GM18508 (cell line): ENCODE measurements around the gene NKX2-2.

Source experiments
- ATAC-seq: cut with Tn5 transposase; IDR thresholded peaks from one replicate; pipeline ENCODE4 v1.9.1; 2021; ENCODE audit warnings: moderate number of reproducible peaks; ENCODE audit not compliant: insufficient read depth, unreplicated experiment

NKX2-2 gene

DNA sequence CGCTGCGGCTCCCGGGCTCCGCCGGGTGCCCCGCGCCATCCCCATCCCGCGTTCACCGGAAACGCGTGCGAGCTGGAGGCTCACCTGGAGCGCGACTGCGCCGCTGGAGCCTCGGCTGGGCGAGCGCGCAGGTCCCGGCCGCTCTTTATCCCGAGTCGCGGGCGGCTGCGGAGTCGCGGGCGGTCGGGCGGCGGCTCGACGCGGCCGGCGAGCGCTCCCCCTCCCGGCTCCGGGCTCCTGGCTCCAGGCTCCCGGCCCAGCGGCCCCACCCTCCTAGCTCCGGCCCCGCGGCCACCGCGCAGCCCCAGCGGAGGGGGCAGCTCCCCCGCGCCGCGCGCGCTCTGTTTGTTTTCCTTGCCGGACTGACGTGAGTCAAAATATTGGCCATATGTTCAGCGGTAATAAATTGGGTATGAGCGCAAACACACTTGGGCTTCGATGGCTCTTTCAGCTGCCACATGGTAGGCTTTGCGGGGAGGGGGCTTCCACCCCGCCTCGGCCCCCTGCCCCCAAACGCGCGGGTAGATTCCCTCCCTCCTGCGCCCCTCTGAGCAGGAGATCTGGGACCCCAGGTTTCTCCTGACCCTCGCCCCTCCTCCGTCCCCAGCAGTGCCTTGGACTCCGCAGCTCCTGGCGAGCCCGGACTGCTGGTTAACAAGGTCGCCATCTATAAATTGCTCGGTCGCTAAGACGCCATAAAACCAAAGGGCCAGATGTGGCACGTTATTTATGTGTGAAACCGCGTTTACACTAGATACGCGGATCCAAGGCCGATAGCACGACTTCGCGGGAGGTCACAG, 8.8 kb upstream of the NKX2-2 start:
- ATAC-seq, result no peak

DNA sequence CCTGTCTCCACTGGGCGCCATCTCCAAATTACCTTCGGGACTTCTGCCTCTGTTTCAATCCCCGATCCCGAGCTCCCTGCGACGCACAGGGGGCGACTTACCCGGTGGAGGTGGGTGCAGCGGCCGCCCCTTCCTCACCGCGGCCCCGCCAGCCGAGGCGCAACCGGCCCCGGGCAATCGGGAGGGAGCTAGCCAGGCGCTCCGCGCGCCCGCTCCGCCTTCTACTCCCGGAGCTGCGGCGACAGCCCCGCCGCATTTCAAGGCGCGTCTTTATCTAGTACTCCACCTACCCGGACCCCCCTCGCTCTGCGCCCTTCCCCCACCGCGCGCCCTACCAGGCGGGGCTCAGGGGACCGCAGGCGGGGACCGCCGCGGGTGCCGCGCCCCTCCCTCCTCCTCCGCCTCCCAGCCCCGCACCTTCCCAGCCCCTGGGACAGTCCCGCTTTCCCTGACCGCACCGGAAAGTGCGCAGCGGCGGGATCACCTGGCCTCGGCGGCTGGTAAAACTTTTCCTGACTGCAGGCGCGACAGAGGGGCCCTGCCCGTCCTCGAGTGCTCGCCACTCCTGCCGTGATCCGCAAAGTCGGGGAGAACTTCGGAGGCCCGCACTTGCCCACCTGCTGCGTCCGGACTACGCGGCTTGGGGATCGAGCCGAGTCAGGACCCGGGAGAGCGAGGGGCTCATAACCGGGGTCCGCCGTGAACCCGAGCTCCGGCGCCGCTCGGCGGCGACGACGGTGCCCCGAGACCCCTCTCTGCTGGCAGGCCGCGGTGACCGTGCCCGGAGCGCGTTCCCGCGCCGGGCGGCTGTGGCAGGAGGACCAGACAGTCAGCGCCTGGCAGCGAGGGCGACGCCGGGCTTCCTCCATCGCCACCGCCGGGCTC, 8.0 kb upstream of the NKX2-2 start:
- no peak for ATAC-seq

DNA sequence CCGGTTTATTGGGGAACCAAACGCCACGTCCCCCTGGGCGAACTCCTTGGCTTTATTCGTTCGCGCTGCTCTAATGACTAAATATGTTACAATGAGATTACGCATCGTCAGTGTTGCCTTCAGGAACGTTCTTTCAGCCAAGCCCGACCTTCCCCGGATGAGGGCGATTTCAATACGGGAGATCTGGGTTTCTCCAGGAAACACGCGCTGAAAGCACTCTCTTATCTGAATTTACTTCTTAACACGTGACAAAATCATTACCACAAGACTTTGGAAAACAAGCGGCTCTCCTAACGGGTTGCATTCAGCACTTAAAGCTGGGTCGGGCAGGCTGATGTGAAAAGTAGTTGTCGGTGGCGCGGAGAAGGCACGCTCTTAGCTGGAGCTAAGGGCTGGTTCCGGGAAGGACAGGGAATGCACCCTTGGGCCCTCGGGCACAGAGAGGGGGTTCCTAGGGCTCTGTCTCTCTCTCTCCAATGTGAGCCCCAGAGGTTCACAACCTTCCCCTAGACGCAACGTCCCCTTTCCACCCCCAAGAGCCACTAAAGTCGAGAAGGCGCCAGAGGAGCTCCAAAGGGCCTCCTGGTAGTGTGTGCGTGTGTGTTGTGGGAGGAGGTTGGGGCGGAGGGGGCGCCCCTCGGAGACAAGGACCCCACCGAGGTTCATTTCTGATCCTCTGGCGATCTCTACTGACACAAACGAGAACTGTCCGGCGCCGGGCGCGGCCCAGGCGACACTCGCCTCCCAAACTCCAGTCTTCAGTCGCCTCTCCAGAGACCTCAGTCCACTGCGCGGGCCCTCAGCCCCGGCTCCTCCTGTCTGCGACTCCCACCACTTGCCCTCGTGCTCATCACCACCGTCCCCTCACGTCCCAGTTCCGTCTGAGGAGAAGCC, 7.1 kb upstream of the NKX2-2 start:
- no peak for ATAC-seq

DNA sequence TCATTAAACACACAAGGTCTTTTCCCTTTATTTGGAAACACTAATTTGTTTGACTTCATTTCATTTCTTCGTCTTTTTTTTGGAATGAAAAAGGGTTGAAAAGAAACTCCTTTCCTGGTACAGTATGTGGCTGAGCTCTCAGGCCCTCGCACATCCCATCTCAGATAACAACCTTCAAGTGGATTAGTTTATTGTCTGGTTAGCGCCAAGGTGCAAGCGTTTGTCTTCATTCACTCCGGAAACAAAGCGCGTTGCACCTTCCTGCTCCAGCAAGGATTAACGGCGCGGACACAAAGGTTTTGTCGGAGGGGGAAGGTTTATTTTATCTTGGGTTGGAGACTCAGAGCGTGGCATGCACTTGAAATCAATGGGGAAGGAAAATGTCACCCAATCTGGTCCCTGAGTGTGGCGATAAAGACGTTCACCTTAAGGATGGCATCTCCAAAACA, 5.3 kb upstream of the NKX2-2 start:
- no peak for ATAC-seq

- no peak for ATAC-seq
These were observed 4.6 kb upstream of the NKX2-2 start for GRCh38 chr20:21518292-21518991.

GRCh38 chr20:21517566-21518277, 3.9 kb upstream of the NKX2-2 start:
- no peak for ATAC-seq

- ATAC-seq, result no peak
These were observed 3.1 kb upstream of the NKX2-2 start for GRCh38 chr20:21516861-21517565.

DNA sequence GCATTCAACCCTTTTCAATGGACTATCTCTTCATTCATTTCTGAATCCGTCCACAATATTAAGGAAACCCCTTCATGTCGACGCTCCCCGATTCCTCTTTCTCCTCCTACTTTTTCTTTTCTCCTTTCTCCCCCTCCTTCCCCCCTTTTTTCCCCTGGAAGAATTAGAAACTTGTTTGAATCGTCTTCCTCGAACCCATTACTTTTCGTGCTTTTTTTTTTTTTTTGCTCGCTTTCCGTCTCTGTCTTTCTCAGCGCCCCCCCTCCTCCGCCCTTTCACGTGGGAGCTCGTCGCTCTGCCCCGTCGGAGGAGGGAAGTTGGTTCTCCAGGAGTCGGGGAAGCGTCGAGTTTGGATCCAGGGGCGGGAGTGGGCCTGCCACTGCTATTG, 2.3 kb upstream of the NKX2-2 start:
- ATAC-seq, result no peak

DNA sequence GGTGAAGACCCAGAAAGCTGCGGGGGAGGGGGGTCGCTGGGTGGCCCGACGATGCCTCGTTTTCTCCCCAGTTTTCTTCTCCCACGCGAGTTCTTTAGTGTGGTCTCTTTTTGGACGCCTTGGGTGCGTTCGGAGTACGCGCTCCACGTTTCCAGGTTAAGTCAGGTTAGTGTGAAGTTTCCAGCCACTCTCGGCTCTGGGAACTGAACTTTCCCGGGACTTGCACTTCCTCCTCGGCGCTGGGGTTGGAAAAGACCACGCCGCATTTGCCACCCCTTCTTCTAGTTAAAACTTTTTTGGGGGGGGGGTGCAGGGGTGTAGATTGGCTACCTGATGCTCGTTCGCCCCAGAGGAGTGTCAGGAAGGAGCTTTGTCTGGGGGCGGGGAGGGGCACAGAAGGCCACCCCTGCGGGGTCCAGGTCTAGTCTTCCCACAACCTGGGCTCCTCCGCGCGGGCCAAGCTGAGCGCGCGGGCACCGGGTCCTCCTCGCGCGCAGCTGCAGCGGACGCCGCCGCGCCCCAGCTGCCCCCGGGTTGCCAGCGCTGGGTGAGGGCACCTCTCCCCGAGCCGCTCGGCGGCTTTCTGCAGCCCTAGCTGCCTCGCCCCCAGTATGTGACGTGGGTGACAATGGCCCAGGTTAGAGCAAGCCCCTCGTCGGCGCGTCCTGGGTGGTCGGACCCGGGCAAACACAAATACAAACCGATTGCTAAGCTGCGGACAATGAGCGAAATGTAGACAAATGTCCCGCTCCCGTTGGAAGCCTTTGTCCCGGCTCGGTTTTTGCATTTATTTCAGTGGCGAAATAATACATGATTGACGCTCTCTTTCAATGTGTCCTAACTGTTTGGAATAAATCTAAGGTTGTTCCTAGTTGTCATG, 1.7 kb upstream of the NKX2-2 start:
- no peak for ATAC-seq

DNA sequence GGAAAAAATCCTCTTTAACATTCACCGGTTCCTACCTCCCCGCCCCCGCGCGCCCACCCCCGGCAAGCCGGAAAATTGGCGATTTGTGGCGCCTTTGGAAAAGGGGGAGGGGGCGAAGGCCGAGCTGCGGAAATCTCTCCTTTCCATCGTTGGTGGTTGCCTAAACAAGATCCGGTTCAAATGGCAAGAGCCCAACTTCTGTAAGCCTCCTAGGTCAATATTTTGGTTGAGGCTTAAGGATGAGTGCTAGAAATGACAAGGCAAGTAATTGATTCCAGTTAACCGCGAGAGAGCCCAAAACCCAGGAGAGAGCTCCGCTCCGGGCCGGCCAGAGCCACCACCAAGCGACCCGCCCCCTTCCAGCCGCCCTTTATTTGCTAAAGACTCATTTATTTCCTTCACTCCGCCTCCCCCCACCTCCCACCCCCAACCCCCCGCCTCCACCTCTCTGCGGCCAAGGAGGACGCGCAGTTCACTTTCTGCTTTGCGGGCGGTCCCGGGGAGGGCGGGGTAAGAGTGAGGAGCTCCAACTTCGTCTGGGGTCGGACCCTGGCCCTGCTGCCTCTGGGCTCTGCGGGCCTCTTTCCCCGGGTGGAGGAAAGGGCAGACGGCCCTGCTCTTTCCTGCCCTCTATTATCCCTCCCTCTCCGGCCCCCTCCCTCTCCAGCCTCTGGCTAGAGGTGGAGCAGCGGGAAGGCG, 838 bp upstream of the NKX2-2 start:
- no peak for ATAC-seq

GRCh38 chr20:21513181-21513663, 642 bp downstream of the NKX2-2 start:
- ATAC-seq, result no peak

DNA sequence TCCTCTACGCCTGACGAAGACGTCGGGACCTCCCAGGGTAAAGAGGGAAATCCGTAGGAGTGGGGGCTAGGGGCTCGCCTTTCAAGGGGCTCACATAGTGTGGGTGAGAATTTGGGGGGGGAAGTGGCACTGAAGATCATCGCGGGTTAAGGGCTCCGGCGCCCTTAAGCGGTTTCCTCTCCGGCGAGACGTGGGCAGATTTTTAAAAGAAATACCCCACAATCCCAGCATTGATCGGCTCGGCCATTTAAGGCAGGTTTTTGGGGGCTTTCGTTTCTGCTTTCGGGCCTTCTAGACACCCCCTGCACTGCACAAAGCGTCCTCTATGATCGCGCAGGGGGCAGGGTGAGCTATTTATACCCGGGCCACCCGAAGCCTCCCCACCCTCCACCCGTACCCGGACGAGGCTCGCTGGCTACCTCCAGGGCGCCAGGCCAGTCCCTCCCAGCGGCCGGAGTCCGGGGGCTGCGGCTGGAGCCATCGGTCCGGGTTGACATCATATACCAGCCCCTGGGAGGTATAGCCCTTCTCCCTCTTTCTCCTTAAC, 1.2 kb downstream of the NKX2-2 start:
- no peak for ATAC-seq

GRCh38 chr20:21511850-21512633, 1.8 kb downstream of the NKX2-2 start:
- no peak for ATAC-seq

- no peak for ATAC-seq
These were observed 2.4 kb downstream of the NKX2-2 start for GRCh38 chr20:21511485-21511849.

DNA sequence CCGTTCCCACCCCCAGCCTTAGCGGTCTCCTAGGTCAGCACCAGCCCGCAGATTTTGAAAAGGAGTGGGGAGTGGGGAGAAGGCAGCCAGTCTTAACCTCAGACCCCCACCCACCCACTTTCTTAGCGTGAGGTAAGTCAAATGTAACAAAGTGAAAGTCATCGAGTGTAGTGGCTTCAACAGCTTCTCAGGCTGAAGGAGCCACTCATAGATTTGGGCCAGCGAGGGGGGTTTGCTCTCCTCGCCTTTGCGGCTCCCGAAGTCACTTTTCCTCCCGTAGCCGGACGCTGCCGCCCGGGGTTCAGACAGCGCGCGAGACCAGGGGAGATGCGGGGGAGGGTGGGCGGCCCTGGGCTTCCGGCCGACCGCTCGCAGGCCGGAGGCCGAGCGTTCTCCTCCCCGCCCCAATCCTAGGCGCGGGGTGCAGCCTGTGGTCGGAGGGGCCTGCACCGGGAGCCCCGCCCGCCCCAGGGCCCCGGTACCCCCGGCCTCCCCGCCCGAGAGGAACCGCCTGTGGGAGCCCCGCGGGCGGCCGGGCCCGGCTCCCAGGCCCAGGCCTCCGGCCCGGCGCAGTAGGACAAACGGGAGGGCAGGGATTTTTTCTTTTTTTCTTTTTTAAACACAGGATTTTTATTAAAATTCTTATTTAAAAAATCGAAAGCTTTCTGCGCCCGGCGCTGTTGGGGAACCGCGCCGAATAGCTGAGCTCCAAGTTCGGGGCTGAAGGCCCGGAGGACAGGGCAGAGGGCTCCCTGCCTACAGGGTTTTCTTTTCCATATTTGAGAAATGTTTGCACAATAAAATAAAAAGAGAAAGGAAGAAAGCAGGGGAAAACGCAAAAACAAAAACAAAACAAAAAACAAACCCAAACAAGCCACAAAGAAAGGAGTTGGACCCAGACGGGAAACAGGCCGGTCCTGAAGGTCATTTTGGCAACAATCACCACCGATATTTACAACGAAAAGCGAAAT, 3.2 kb downstream of the NKX2-2 start:
- ATAC-seq, result no peak
